Measurements from ENCODE around the gene LARP4B. TPM values are rescaled to one million over a fixed set of nuclear protein-coding genes. Genes with fewer than 3 reads are reported as not detected.
A peak's percentile ranks its signal among the peaks of the same experiment; 100 is the strongest.

The LARP4B gene
- total and polyA plus RNA-seq, 2 donors from 2014 or later = 12.9 to 96.6 TPM

DNA sequence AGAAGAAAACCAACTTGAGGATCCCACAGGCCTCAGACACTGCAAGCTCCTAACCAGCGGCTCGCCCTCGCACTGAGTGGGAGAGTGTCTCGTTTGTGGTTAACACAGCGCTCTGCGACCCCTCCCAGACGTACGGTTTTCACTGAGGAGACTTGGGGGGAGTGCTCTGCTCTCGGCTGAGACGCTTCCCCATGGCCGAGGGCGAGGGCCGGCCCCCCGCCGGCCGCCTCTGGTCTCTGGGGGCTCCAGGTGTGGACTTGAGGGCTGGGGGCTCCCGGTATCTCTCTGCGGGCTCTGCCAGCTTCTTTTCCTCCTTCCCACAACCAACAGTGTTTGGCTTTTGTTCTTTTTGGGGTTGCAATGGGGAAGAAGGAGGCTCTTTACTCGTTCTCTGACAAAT, 118.7 kb downstream of the LARP4B start:
- TF ChIP-seq, protein P1, sequence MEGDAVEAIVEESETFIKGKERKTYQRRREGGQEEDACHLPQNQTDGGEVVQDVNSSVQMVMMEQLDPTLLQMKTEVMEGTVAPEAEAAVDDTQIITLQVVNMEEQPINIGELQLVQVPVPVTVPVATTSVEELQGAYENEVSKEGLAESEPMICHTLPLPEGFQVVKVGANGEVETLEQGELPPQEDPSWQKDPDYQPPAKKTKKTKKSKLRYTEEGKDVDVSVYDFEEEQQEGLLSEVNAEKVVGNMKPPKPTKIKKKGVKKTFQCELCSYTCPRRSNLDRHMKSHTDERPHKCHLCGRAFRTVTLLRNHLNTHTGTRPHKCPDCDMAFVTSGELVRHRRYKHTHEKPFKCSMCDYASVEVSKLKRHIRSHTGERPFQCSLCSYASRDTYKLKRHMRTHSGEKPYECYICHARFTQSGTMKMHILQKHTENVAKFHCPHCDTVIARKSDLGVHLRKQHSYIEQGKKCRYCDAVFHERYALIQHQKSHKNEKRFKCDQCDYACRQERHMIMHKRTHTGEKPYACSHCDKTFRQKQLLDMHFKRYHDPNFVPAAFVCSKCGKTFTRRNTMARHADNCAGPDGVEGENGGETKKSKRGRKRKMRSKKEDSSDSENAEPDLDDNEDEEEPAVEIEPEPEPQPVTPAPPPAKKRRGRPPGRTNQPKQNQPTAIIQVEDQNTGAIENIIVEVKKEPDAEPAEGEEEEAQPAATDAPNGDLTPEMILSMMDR (IDR thresholded peaks at IDR 0.05; ENCODE audit: borderline replicate concordance, extremely low read depth, insufficient read depth) = no peak
- H3K27ac ChIP-seq (ENCODE audit: low read depth in 2 of 2, low read length in 2 of 2) = no peak overlapping the region
- intact Hi-C loops (cut with DNase I) = no loop called here
- no peaks in the 10 kb centered on the region for H3K27me3 ChIP-seq (ENCODE audit: control insufficient read depth, insufficient read depth, low read length)
- H3K9ac ChIP-seq (ENCODE audit: low read length in 3 of 3) = no peak overlapping the region
- DNase-seq (no peak), FAIRE-seq (no peak)
- H3K4me3 ChIP-seq (ENCODE audit: low read length in 3 of 3) = no peak overlapping the region
- peaks cover under 1 to 66% (median 45%) of the 10 kb centered on the region in 3 donors for H3K36me3 ChIP-seq (ENCODE audit: control insufficient read depth in 2 of 3, insufficient read depth in 3 of 3, low read length in 3 of 3)
- H3K4me1 ChIP-seq (ENCODE audit: control insufficient read depth in 2 of 3, insufficient read depth in 2 of 3, low read depth in 1 of 3, low read length in 3 of 3) = no peaks in the 10 kb centered on the region
- no peaks in the 10 kb centered on the region for H3K9me3 ChIP-seq (ENCODE audit: control insufficient read depth in 2 of 3, insufficient read depth in 1 of 3, low read length in 3 of 3)

DNA sequence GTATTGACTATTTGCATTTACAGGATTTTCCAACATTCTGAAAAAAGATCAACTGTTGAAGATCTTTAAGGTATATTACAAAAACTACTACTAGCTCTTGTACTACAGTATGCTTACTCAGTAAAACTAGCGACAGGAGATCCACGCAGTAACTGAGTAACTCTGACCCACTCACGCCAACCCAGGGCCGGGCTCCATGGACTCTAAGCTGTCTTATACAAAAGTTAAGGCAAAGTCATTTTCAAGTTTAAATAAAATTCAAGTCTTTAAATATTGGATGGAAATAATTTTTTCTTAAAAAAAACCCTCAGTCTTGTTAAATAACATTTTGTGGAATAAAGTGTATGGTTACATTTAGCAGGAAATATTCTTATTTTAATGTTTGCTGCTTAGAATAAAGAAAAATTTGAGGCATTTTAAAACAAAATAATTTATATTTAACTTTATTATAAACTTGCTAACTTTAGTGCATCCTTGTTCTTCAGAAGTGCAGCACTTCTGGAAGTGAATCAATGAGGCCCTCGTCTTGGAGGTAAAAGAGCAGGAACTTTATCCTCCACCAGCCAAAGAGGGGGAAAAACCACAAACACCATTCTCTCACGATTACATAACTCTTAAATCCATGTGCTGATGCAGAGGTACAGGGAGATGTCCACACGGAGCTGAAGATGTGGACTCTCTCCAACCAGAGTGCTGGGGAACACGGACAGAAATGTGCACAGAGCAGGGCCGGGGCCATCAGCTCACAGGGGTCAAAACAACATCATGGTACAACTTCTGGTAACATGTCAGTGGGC, 119.9 kb downstream of the LARP4B start:
- TF ChIP-seq, protein P1 (IDR thresholded peaks at IDR 0.05; ENCODE audit: borderline replicate concordance, extremely low read depth, insufficient read depth) = no peak
- DNase-seq (no peak), FAIRE-seq (no peak)
- intact Hi-C loops (cut with DNase I) = no loop called here
- no peak overlapping the region for H3K9ac ChIP-seq (ENCODE audit: low read length in 3 of 3)
- peaks cover 3 to 65% (median 42%) of the 10 kb centered on the region in 3 donors for H3K36me3 ChIP-seq (ENCODE audit: control insufficient read depth in 2 of 3, insufficient read depth in 3 of 3, low read length in 3 of 3)
- no peaks in the 10 kb centered on the region for H3K4me1 ChIP-seq (ENCODE audit: control insufficient read depth in 2 of 3, insufficient read depth in 2 of 3, low read depth in 1 of 3, low read length in 3 of 3)
- no peaks in the 10 kb centered on the region for H3K27me3 ChIP-seq (ENCODE audit: control insufficient read depth, insufficient read depth, low read length)
- no peak overlapping the region for H3K27ac ChIP-seq (ENCODE audit: low read depth in 2 of 2, low read length in 2 of 2)
- no peaks in the 10 kb centered on the region for H3K9me3 ChIP-seq (ENCODE audit: control insufficient read depth in 2 of 3, insufficient read depth in 1 of 3, low read length in 3 of 3)
- no peak overlapping the region for H3K4me3 ChIP-seq (ENCODE audit: low read length in 3 of 3)

GRCh38 chr10:810351-810846, 121.1 kb downstream of the LARP4B start:
- peak in 3 of 5 donors; percentile 8 to 47 (median 43) for DNase-seq
- no peaks in the 10 kb centered on the region for H3K27me3 ChIP-seq (ENCODE audit: control insufficient read depth, insufficient read depth, low read length)
- H3K9me3 ChIP-seq (ENCODE audit: control insufficient read depth in 2 of 3, insufficient read depth in 1 of 3, low read length in 3 of 3) = no peaks in the 10 kb centered on the region
- intact Hi-C loops (cut with DNase I) = no loop called here
- H3K27ac ChIP-seq (ENCODE audit: low read depth in 2 of 2, low read length in 2 of 2) = no peak overlapping the region
- TF ChIP-seq, protein P1 (IDR thresholded peaks at IDR 0.05; ENCODE audit: borderline replicate concordance, extremely low read depth, insufficient read depth) = peak; percentile 34
- no peak overlapping the region for H3K4me3 ChIP-seq (ENCODE audit: low read length in 3 of 3)
- no peaks in the 10 kb centered on the region for H3K4me1 ChIP-seq (ENCODE audit: control insufficient read depth in 2 of 3, insufficient read depth in 2 of 3, low read depth in 1 of 3, low read length in 3 of 3)
- H3K9ac ChIP-seq (ENCODE audit: low read length in 3 of 3) = no peak overlapping the region
- no peak for FAIRE-seq
- H3K36me3 ChIP-seq (ENCODE audit: control insufficient read depth in 2 of 3, insufficient read depth in 3 of 3, low read length in 3 of 3) = peaks cover 3 to 57% (median 38%) of the 10 kb centered on the region in 3 donors

All from kidney (tissue), 14 donors.